GM21515 (cell line): ENCODE data around the gene SLC44A1.
A peak's percentile ranks its signal among the peaks of the same experiment; 100 is the strongest.

Experiments used
- ATAC-seq: cut with Tn5 transposase; IDR thresholded peaks from one replicate; pipeline ENCODE4 v1.9.1; 2021; ENCODE audit not compliant: unreplicated experiment

Gene SLC44A1

DNA sequence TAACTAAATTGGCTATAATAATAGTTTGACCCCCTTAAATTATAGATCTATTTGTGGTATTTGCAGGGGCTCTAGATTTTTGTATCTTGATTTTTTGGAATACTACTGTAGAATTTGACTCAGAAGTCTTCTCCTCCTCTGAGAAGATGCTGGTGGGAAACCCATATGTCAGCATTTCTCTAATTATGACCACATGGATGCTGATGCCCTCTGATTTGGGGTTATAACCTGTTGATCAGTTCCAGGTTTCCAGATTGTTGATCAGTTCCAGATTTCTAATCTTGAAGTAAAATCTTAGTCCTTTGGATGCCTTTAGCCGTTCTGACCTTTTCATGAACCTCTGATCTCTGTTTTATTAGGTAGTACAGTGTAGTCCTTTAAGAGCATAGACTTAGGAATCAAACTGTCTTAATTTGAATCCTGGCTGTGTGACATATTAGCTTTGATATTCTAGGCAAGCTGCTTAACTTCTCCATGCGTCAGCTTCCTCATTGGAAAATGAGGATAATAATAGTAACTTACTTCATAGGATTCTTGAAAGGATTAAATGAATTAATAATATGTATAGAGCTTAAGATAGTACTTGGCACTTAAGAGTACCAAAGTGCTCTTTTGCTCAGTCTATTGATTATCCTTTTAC lies 211.5 kb downstream of the SLC44A1 start:
- ATAC-seq: no peak

DNA sequence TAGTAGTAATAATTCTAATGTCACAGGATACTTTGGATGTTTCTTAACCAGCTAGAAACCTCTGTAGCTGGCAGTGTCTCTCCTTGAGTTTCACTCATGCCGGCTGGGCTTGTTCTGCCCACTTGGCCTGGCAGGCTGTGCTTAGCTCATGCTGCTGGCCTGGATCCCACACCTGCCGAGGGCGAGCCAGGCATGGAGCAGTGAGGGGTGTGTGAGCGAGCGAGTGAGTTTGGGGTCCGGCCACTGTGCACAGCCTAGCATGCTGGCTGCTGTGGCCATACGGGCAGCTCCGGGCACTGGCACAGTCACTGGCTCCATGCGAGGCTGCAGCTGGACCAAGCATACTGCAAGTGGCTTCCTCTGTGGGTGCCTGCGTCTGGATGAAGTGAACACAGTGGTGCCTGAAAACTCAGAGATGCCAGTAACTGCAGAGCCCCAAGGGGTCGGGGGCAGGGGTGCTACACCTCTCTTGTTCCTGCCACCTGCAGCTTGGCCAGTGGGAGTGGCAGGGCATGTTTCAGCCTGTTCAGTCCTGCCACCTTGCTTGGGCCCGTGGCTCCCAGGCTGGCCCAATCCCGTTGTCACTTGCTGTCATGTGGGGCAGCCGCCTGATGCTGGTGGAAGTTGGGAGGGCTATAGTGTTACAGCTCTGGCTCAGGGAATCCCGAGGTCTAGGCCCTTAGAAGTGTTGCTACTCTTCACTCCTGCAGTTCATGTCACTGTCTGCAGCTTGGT lies 213.3 kb downstream of the SLC44A1 start:
- no peak for ATAC-seq

DNA sequence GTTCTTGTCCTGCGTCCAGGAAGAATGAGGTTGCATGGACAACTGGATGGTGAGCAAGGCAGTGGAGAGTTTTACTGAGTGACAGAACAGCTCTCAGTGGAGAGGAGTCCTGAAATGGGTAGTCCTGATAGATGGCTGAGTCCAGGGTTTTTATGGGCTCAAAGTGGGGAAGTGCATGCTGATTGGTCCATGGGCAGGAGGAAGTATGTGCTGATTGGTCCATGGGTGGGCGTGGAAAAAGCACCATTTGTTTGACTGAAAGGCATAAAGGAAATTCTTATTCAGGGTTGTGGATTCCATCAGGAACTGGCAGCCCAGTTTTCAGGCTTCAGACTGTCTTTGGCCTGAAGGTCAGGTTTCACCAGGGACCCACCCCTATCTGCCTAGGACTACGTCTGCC lies 214.0 kb downstream of the SLC44A1 start:
- ATAC-seq: no peak

DNA sequence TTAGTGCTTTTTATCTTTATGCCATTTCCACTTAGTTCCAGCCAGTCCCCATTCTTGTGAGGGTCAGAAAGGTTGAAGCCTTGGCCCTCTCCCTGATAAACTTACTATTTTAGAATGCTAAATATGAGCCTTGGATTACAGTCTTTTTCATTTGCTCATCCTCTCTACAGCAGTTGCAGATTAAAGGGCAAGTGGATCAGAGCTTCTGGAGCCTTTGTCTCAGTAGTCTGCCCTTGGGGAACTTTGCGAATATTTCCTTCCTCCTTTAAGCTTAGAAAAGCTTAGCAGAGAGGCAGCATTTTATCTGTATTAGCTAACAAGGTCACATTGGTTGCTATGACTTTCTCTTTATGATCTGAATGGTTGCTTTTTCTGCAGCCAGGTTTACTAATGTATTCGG lies 214.9 kb downstream of the SLC44A1 start:
- ATAC-seq: no peak

DNA sequence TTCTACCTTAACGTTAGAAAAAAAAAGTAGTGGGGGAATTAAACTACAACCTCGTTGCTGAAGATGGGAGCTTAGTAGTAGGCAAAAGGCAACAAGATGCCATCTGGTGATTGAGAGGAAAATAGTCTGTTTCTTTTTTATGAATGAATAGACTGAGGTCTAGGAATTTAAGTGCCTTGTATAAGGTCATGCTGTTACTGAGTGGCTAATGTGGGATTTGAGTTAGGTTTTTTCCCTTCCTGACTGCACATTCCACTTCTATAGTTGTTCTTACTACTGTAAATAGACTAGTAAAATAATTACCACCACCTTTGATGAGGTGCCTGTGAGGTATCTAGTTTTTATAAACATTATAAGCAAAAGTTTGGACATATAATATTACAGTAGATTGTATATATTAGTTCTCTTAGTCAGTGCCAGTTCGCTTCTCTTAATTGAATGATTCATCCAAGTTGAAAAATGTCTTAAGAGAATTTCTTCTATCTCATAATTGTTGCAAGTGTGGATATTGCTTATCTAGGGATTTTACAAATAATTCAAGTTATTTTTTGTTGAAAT lies 222.5 kb downstream of the SLC44A1 start:
- no peak for ATAC-seq

DNA sequence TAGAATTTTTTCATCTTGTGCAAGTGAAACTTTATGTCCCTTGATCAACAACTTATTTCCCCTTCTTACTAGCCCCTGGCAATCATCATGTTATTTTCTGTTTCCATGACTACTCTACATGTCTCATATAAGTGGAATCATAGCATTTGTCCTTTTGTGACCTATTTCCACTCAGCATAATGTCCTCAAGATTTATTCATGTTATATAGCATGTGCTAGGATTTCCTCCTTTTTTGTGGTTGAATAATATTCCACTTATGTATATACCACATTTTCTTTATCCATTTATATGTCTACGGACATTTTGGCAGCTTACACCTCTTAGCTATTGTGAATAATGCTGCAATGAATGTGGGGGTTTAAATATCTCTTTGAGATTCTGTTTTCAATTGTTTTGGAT lies 224.4 kb downstream of the SLC44A1 start:
- ATAC-seq: no peak

DNA sequence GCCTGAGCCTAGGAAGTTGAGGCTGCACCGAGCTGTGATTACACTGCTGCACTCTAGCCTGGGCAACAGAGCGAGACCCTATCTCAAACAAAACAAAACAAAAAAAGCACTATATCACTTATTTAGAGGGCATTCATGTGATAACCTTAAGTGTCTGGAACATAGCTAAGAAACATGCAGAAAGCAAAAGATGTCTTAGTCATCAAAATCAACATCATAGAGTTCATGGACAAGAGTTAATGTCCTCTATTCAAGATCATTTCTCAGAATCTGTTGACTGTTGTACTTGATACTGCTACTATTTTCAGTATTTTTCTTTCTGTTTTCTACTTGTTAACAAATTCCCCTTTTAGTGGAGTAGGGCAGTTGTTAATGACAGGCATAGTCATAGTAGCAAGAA lies 228.8 kb downstream of the SLC44A1 start:
- ATAC-seq: no peak

DNA sequence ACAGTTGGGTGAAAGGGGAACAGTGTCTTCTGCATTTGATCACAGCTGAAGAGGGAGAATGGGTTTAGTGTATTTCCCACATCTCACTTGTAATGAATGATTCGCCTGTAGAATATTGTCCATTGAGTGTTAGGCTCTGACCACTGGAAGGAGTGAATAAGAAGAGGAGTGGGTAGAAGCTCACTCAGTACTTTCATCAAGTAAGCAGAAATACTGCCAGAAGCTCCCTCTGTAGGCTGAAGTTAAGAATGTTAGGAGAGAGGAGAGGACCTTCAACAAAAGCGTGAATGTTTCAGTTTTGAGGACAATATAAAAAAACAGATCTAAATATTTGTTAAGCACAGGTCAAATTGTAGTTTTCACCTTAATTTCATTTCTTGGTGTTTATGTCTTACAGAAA lies 230.9 kb downstream of the SLC44A1 start:
- ATAC-seq: no peak

DNA sequence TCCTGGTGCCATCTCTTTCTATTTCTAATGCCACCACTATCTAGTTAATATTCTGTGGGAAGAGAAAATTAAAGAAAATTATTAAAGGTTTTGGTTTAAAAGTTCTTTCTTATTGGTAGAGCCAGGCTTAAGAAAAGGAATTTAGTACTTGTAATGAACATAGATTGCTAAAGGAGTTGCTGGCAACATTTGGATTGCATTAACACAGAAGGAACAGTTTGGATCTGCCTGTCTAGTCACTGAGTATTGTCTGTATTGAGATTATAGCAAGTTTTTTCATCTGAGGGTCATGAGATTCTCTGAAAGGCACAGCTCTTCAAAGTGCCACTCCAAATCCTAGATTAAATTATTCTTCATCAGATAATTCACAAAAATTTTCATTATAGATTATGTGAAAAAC lies 235.4 kb downstream of the SLC44A1 start:
- no peak for ATAC-seq

DNA sequence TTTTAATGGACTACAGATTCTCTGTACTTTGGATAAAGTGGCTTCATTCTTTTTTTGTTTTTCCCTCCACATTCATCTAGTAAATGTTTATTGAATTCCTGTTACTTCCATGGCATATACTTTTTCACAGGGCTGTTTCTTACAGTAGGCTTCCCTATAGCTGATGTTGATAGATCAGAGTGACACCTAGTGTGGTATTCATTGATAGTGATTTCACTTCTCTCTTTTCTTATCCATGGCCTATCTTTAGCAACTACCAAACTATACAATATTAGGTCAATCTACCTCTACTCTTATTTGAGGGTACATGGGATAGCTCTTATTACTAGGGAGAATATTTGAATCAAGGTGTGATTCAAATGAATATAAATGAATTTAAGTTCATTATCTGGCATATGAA lies 239.2 kb downstream of the SLC44A1 start:
- peak; percentile 78 for ATAC-seq

DNA sequence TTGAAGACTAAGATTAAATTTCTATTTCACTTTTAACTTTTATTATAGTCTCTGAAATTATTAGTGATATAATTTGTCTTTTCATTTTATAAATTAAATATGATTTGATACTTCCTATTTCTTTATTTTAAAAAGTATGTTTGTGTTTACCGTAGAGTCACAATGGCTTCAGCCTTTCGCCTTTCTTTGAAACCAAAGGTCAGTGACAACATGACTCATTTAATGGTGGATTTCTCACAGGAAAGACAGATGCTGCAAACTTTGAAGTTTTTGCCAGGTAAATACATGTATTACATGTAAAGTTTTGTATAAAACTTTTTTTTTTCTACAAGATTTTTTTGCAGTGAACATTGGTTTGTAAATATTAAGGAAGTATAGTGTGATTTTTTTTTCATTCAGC lies 239.8 kb downstream of the SLC44A1 start:
- ATAC-seq: no peak

DNA sequence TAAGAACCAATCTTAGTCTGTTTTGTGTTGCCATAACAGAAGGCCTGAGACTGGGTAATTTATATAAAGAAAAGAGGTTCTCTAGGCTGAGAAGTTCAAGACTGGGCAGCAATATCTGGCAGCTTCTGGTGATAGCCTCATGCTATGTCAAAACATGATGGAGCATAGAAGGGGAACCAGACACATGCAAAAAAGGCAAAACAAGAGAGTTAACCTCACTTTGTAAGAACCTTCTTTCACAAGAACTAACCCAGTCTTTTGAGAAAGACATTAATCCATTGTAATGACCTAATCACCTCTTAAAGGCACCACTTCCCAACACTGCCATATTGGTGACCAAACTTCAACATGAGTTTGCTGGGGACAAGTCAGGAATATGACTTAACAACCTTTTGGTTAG lies 240.7 kb downstream of the SLC44A1 start:
- no peak for ATAC-seq
